ENCODE results near the gene TNPO3. TPM values are rescaled to one million over a fixed set of nuclear protein-coding genes. Genes with fewer than 3 reads are reported as not detected.
A peak's percentile ranks its signal among the peaks of the same experiment; 100 is the strongest.

TNPO3 gene
- total RNA-seq, 1 donor from 2014 or later, result 56.2 TPM

GRCh38 chr7:128931190-128931798 is 123.6 kb downstream of the TNPO3 start:
- intact Hi-C loops (cut with micrococcal nuclease), result loop anchor here (10.0 kb wide), 1 partner anchor 684 kb away; the partner anchor contains the start of gene NRF1
- POLR2A ChIA-PET, result no interaction called here
- peaks cover 36% of the 10 kb centered on the region for H3K4me1 Mint-ChIP-seq

GRCh38 chr7:128928882-128929788 is 125.8 kb downstream of the TNPO3 start:
- Mint-ChIP-seq H3K36me3 (ENCODE audit: low read depth) (no peaks in the 10 kb centered on the region), H3K9me3 (no peaks in the 10 kb centered on the region), H3K4me3 (no peak overlapping the region), H3K27ac (no peak overlapping the region), H3K4me1 (peaks cover 20% of the 10 kb centered on the region), H3K27me3 (no peaks in the 10 kb centered on the region)
- CTCF ChIA-PET, result no interaction called here
- DNase-seq (peak; percentile 10), ATAC-seq (ENCODE audit: low read depth) (no peak)
- POLR2A ChIA-PET, result interaction anchor here (0.6 to 1.7 kb wide), 3 partner anchors 8 to 23 kb away, joined by 3 to 5 read pairs (median 3); partner anchors contain the start of gene IRF5
- intact Hi-C loops (cut with micrococcal nuclease), result no loop called here
- TF ChIP-seq CTCF (IDR thresholded peaks at IDR 0.05), result no peak

More at GRCh38 chr7:128931190-128931798, 123.6 kb downstream of the TNPO3 start:
- TF ChIP-seq CTCF (IDR thresholded peaks at IDR 0.05), result no peak
- DNase-seq (no peak), ATAC-seq (ENCODE audit: low read depth) (no peak)
- Mint-ChIP-seq H3K4me3 (no peak overlapping the region), H3K27me3 (no peaks in the 10 kb centered on the region), H3K36me3 (ENCODE audit: low read depth) (no peaks in the 10 kb centered on the region), H3K27ac (no peak overlapping the region), H3K9me3 (no peaks in the 10 kb centered on the region)
- CTCF ChIA-PET, result no interaction called here

GRCh38 chr7:128928159-128928813 is 126.6 kb downstream of the TNPO3 start:
- DNase-seq (no peak), ATAC-seq (ENCODE audit: low read depth) (no peak)
- Mint-ChIP-seq H3K4me1 (peaks cover 12% of the 10 kb centered on the region), H3K9me3 (no peaks in the 10 kb centered on the region), H3K36me3 (ENCODE audit: low read depth) (no peaks in the 10 kb centered on the region), H3K27ac (no peak overlapping the region), H3K27me3 (no peaks in the 10 kb centered on the region), H3K4me3 (no peak overlapping the region)
- no peak for TF ChIP-seq CTCF (IDR thresholded peaks at IDR 0.05)
- ChIA-PET POLR2A (interaction anchor here (1.7 kb wide), 1 partner anchor 9 kb away, joined by 5 read pairs; the partner anchor contains the start of gene IRF5), CTCF (no interaction called here)
- intact Hi-C loops (cut with micrococcal nuclease), result no loop called here

GRCh38 chr7:128924707-128925588 is 130.0 kb downstream of the TNPO3 start:
- intact Hi-C loops (cut with micrococcal nuclease), result loop anchor here (1.0 kb wide), 1 partner anchor 8 kb away; no protein-coding TSS in a partner anchor
- ChIA-PET CTCF (interaction anchor here (1.0 kb wide), 1 partner anchor 41 kb away, joined by 3 read pairs; no protein-coding TSS in a partner anchor), POLR2A (interaction anchor here (1.3 kb wide), 1 partner anchor 8 kb away, joined by 4 read pairs; no protein-coding TSS in a partner anchor)
- no peak overlapping the region for H3K4me3 Mint-ChIP-seq
- no peak for TF ChIP-seq CTCF (IDR thresholded peaks at IDR 0.05)
- peaks cover 2% of the 10 kb centered on the region for H3K27me3 Mint-ChIP-seq
- ATAC-seq (ENCODE audit: low read depth), result no peak
- no peaks in the 10 kb centered on the region for H3K36me3 Mint-ChIP-seq (ENCODE audit: low read depth)
- no peaks in the 10 kb centered on the region for H3K9me3 Mint-ChIP-seq
- peaks cover 3% of the 10 kb centered on the region for H3K4me1 Mint-ChIP-seq
- DNase-seq, result no peak
- H3K27ac Mint-ChIP-seq, result no peak overlapping the region

All from activated B cell treated with CpG ODN at 0.5 μM for 24 hours (primary cell).